ENCODE results near the gene DGCR2. TPM values are rescaled to one million over a fixed set of nuclear protein-coding genes. Genes with fewer than 3 reads are reported as not detected.
"Not testable (repeated sequence)": the region's sequence is repeated elsewhere in the genome, so short reads cannot be mapped to it uniquely, and the experiment has no call there.

Gene DGCR2
- total and polyA plus RNA-seq, 3 experiments from 2014 or later: 26.9 to 51.7 (median 28.4) TPM

- POLR2A ChIA-PET: no interaction called here
- H3K4me1 Mint-ChIP-seq: peaks cover 3 to 6% (median 3%) of the 10 kb centered on the region in 3 donors
- DNase-seq: peak in 2 of 5 donors; percentile 20 to 34
- no peak overlapping the region for H3K4me3 Mint-ChIP-seq
- no peak overlapping the region for H3K4me3 ChIP-seq (ENCODE audit: low read length)
- CTCF ChIA-PET: no interaction called here
- no peaks in the 10 kb centered on the region for H3K9me3 ChIP-seq (ENCODE audit: low read length)
- H3K4me1 ChIP-seq (ENCODE audit: insufficient read depth, low read length): no peaks in the 10 kb centered on the region
- H3K36me3 Mint-ChIP-seq: no peaks in the 10 kb centered on the region
- H3K27me3 Mint-ChIP-seq: peaks cover 30 to 35% of the 10 kb centered on the region in 2 donors
- no peaks in the 10 kb centered on the region for H3K9me3 Mint-ChIP-seq
- H3K27me3 ChIP-seq (ENCODE audit: insufficient read depth, low read length, poor library complexity, severe bottlenecking): peaks cover 19% of the 10 kb centered on the region
- no peak overlapping the region for H3K27ac ChIP-seq (ENCODE audit: low read depth, low read length)
- no peak overlapping the region for H3K27ac Mint-ChIP-seq
- no peaks in the 10 kb centered on the region for H3K36me3 ChIP-seq (ENCODE audit: insufficient read depth, low read length)
These were observed 99.5 kb downstream of the DGCR2 start for GRCh38 chr22:19022755-19023154.

GRCh38 chr22:19019679-19020032 lies 102.6 kb downstream of the DGCR2 start:
- POLR2A ChIA-PET: no interaction called here
- no peak overlapping the region for H3K4me3 Mint-ChIP-seq
- no peaks in the 10 kb centered on the region for H3K36me3 Mint-ChIP-seq
- H3K36me3 ChIP-seq (ENCODE audit: insufficient read depth, low read length): no peaks in the 10 kb centered on the region
- no peaks in the 10 kb centered on the region for H3K4me1 ChIP-seq (ENCODE audit: insufficient read depth, low read length)
- CTCF ChIA-PET: no interaction called here
- H3K27ac ChIP-seq (ENCODE audit: low read depth, low read length): no peak overlapping the region
- no peak overlapping the region for H3K27ac Mint-ChIP-seq
- H3K27me3 Mint-ChIP-seq: peaks cover 35 to 41% of the 10 kb centered on the region in 2 donors
- DNase-seq: no peak
- H3K4me1 Mint-ChIP-seq: peaks cover 3 to 6% (median 3%) of the 10 kb centered on the region in 3 donors
- H3K9me3 ChIP-seq (ENCODE audit: low read length): no peaks in the 10 kb centered on the region
- H3K9me3 Mint-ChIP-seq: no peaks in the 10 kb centered on the region
- no peak overlapping the region for H3K4me3 ChIP-seq (ENCODE audit: low read length)
- H3K27me3 ChIP-seq (ENCODE audit: insufficient read depth, low read length, poor library complexity, severe bottlenecking): peaks cover 27% of the 10 kb centered on the region

GRCh38 chr22:19019029-19019678 lies 103.1 kb downstream of the DGCR2 start:
- no peak for DNase-seq
- Histone ChIP-seq H3K4me1 (ENCODE audit: insufficient read depth, low read length) (no peaks in the 10 kb centered on the region), H3K27me3 (ENCODE audit: insufficient read depth, low read length, poor library complexity, severe bottlenecking) (peaks cover 27% of the 10 kb centered on the region), H3K36me3 (ENCODE audit: insufficient read depth, low read length) (no peaks in the 10 kb centered on the region), H3K27ac (ENCODE audit: low read depth, low read length) (no peak overlapping the region), H3K4me3 (ENCODE audit: low read length) (no peak overlapping the region), H3K9me3 (ENCODE audit: low read length) (no peaks in the 10 kb centered on the region)
- POLR2A ChIA-PET: no interaction called here
- Mint-ChIP-seq H3K9me3 (no peaks in the 10 kb centered on the region), H3K36me3 (no peaks in the 10 kb centered on the region), H3K4me1 (peaks cover 3 to 6% (median 3%) of the 10 kb centered on the region in 3 donors), H3K27ac (peak overlapping the region in 1 of 8 donors; percentile 91), H3K4me3 (no peak overlapping the region), H3K27me3 (peaks cover 34 to 45% of the 10 kb centered on the region in 2 donors)
- CTCF ChIA-PET: no interaction called here

GRCh38 chr22:19018256-19018655 lies 104.0 kb downstream of the DGCR2 start:
- CTCF ChIA-PET: no interaction called here
- Mint-ChIP-seq H3K27ac (no peak overlapping the region), H3K4me3 (no peak overlapping the region), H3K9me3 (no peaks in the 10 kb centered on the region), H3K36me3 (no peaks in the 10 kb centered on the region), H3K27me3 (peaks cover 34 to 49% of the 10 kb centered on the region in 2 donors), H3K4me1 (peaks cover 3 to 6% (median 3%) of the 10 kb centered on the region in 3 donors)
- DNase-seq: no peak
- Histone ChIP-seq H3K36me3 (ENCODE audit: insufficient read depth, low read length) (no peaks in the 10 kb centered on the region), H3K4me3 (ENCODE audit: low read length) (no peak overlapping the region), H3K4me1 (ENCODE audit: insufficient read depth, low read length) (no peaks in the 10 kb centered on the region), H3K9me3 (ENCODE audit: low read length) (no peaks in the 10 kb centered on the region), H3K27ac (ENCODE audit: low read depth, low read length) (no peak overlapping the region), H3K27me3 (ENCODE audit: insufficient read depth, low read length, poor library complexity, severe bottlenecking) (peaks cover 27% of the 10 kb centered on the region)
- POLR2A ChIA-PET: no interaction called here

GRCh38 chr22:19016081-19016766 lies 106.0 kb downstream of the DGCR2 start:
- H3K9me3 Mint-ChIP-seq: no peaks in the 10 kb centered on the region
- no peaks in the 10 kb centered on the region for H3K36me3 Mint-ChIP-seq
- ChIA-PET CTCF (no interaction called here), POLR2A (no interaction called here)
- no peak overlapping the region for H3K4me3 Mint-ChIP-seq
- H3K27ac ChIP-seq (ENCODE audit: low read depth, low read length): no peak overlapping the region
- no peaks in the 10 kb centered on the region for H3K4me1 Mint-ChIP-seq
- H3K9me3 ChIP-seq (ENCODE audit: low read length): no peaks in the 10 kb centered on the region
- H3K27ac Mint-ChIP-seq: no peak overlapping the region
- H3K27me3 ChIP-seq (ENCODE audit: insufficient read depth, low read length, poor library complexity, severe bottlenecking): peaks cover 27% of the 10 kb centered on the region
- no peak overlapping the region for H3K4me3 ChIP-seq (ENCODE audit: low read length)
- no peaks in the 10 kb centered on the region for H3K36me3 ChIP-seq (ENCODE audit: insufficient read depth, low read length)
- H3K27me3 Mint-ChIP-seq: peaks cover 26 to 47% of the 10 kb centered on the region in 2 donors
- no peak for DNase-seq
- H3K4me1 ChIP-seq (ENCODE audit: insufficient read depth, low read length): no peaks in the 10 kb centered on the region

- no peaks in the 10 kb centered on the region for H3K36me3 ChIP-seq (ENCODE audit: insufficient read depth, low read length)
- H3K4me1 Mint-ChIP-seq: no peaks in the 10 kb centered on the region
- no peak overlapping the region for H3K27ac Mint-ChIP-seq
- H3K9me3 ChIP-seq (ENCODE audit: low read length): no peaks in the 10 kb centered on the region
- H3K27me3 ChIP-seq (ENCODE audit: insufficient read depth, low read length, poor library complexity, severe bottlenecking): peaks cover 16% of the 10 kb centered on the region
- POLR2A ChIA-PET: no interaction called here
- no peak overlapping the region for H3K4me3 Mint-ChIP-seq
- no peak overlapping the region for H3K27ac ChIP-seq (ENCODE audit: low read depth, low read length)
- peaks cover 19 to 46% of the 10 kb centered on the region in 2 donors for H3K27me3 Mint-ChIP-seq
- DNase-seq: no peak
- no peaks in the 10 kb centered on the region for H3K9me3 Mint-ChIP-seq
- no peaks in the 10 kb centered on the region for H3K36me3 Mint-ChIP-seq
- CTCF ChIA-PET: no interaction called here
- no peak overlapping the region for H3K4me3 ChIP-seq (ENCODE audit: low read length)
- H3K4me1 ChIP-seq (ENCODE audit: insufficient read depth, low read length): no peaks in the 10 kb centered on the region
These were observed 107.3 kb downstream of the DGCR2 start for GRCh38 chr22:19014886-19015285.

GRCh38 chr22:19013881-19014598 lies 108.2 kb downstream of the DGCR2 start:
- H3K27ac Mint-ChIP-seq: peak overlapping the region in 1 of 8 donors; percentile 79
- H3K27me3 ChIP-seq (ENCODE audit: insufficient read depth, low read length, poor library complexity, severe bottlenecking); H3K4me3 ChIP-seq (ENCODE audit: low read length); H3K9me3 Mint-ChIP-seq; CTCF ChIA-PET; POLR2A ChIA-PET; H3K27ac ChIP-seq (ENCODE audit: low read depth, low read length); H3K4me3 Mint-ChIP-seq; H3K36me3 Mint-ChIP-seq; H3K36me3 ChIP-seq (ENCODE audit: insufficient read depth, low read length); DNase-seq; H3K4me1 Mint-ChIP-seq; H3K4me1 ChIP-seq (ENCODE audit: insufficient read depth, low read length); H3K9me3 ChIP-seq (ENCODE audit: low read length): not testable (repeated sequence)
- H3K27me3 Mint-ChIP-seq: peaks cover 16 to 38% of the 10 kb centered on the region in 2 donors

- H3K27ac ChIP-seq (ENCODE audit: low read depth, low read length); H3K4me1 Mint-ChIP-seq; H3K36me3 ChIP-seq (ENCODE audit: insufficient read depth, low read length); H3K27me3 ChIP-seq (ENCODE audit: insufficient read depth, low read length, poor library complexity, severe bottlenecking); CTCF ChIA-PET; H3K9me3 Mint-ChIP-seq; H3K4me3 ChIP-seq (ENCODE audit: low read length); POLR2A ChIA-PET; DNase-seq; H3K27ac Mint-ChIP-seq; H3K4me3 Mint-ChIP-seq; H3K4me1 ChIP-seq (ENCODE audit: insufficient read depth, low read length); H3K36me3 Mint-ChIP-seq; H3K9me3 ChIP-seq (ENCODE audit: low read length): not testable (repeated sequence)
- H3K27me3 Mint-ChIP-seq: peaks cover 14 to 37% of the 10 kb centered on the region in 2 donors
These were observed 108.8 kb downstream of the DGCR2 start for GRCh38 chr22:19013411-19013810.
